GM21737 (cell line): Measurements from ENCODE around the gene LIPG.
"Not testable (repeated sequence)": the region's sequence is repeated elsewhere in the genome, so short reads cannot be mapped to it uniquely, and the experiment has no call there.

Experiments
- ATAC-seq: cut with Tn5 transposase; IDR thresholded peaks from one replicate; pipeline ENCODE4 v1.9.1; 2021; ENCODE audit warnings: mild to moderate bottlenecking, moderate library complexity; ENCODE audit not compliant: unreplicated experiment

Gene LIPG

DNA sequence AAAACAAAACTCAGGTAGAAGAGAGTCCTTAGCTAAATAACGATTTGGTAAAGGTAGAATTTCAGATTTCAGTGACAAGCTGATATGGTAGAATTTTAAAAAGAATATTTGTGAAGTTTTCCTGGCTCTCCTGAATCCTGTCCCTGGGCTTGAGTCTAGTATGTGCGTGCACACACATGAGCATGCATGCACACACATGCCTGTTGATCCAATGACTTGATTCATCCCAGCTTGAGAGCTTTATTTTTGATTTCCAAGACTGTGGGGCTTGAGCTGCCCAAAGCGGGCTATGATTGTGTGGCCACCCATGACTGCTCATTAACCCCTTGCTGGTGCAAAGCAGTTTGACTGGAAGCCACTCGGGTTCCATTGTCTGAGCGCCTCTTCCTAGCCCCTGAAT, 9.0 kb downstream of the LIPG start:
- no peak for ATAC-seq

DNA sequence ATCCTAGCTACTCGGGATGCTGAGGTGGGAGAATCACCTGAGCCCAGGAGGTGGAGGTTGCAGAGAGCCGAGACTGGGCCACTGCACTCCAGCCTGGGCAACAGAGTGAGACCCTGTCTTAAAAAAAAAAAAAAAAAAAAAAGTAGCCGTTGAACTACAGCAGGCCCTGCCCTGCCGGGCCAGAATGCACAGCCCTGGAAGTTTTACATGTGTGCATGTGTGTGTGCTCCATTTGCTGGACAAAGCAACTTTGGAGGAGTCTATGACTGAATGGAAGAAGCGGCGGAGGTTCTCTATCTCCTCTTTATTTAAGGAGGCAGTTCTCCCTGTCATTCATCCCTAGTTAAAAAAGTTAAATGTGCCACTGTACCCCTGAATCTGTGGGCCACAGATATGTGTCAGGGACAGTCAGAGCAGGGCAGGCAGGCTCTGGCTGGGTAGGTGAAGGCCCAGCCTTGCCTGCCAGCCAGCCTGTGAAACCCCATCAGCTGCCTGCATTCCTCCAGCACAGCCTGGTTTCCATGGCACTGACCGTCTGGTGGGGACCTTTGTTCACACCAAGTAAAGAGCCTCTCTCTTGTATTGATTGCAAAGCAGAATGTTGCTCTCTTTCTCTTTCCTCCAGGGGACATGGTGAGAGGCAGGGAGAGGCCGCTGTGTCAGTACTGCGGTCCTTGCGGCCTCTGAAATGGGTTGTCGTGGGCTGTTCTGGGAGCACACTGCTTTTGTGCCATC, 10.9 kb downstream of the LIPG start:
- ATAC-seq = no peak

DNA sequence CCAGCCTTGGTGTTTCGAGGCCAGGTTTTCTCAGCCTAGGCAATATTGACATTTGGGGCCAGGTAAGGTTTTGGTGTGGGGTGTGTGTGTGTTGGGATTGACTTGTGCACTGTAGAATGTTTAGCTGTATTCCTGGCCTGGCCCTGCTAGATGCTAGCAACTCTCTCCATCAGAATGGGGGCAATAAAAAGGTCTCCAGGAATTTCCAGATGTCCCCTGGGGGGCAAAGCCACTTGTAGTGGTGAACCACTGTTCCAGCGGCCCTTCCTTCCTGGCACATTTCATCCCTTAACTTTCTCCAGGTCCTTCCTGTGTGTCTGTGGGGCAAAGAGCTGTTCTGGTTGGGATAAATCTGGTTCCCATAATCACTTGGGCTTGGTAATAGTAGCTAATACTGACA, 12.0 kb downstream of the LIPG start:
- no peak for ATAC-seq

DNA sequence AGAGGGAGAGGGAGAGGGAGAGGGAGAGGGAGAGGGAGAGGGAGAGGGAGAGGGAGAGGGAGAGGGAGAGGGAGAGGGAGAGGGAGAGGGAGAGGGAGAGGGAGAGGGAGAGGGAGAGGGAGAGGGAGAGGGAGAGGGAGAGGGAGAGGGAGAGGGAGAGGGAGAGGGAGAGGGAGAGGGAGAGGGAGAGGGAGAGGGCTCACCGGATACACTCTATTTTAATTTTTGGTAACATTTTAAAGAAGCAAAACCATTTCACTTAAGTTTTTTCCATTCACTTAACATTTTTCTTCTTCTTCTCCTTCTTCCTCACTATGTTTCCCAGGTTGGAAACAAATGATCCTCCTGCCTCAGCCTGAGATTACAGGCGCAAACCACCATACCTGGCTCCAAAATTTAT, 17.2 kb downstream of the LIPG start:
- ATAC-seq = not testable (repeated sequence)

DNA sequence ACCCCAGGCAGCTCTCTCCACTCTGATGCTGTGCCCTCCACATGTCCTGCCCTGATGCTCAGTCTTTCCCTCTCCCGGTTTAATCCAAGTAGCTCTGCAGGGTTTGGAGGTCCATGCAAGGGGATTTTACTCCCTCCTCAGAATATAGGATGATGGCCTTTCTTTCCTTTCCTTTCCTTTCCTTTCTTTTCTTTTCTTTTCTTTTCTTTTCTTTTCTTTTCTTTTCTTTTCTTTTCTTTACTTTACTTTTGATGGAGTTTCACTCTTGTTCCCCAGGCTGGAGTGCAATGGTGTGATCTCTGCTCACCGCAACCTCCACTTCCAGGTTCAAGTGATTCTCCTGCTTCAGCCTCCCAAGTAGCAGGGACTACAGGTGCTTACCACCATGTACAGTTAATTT, 17.7 kb downstream of the LIPG start:
- not testable (repeated sequence) for ATAC-seq

DNA sequence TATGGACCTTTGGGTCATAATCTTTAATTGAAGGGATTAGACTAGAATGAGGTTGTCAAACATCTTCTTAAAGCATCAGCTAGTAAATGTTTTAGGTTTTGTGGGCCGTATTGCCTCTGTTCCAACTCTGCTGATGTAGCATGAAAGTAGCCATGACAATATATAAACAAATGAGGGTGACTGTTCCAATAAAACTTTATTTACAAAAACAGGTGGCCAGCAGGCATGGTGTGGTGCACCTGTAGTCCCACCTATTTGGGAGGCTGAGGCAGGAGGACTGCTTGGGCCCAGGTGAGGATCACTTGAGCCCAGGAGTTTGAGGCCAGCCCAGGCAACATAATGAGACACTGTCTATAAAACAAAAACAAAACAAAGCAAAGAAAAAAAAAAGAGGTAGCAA, 18.4 kb downstream of the LIPG start:
- no peak for ATAC-seq

DNA sequence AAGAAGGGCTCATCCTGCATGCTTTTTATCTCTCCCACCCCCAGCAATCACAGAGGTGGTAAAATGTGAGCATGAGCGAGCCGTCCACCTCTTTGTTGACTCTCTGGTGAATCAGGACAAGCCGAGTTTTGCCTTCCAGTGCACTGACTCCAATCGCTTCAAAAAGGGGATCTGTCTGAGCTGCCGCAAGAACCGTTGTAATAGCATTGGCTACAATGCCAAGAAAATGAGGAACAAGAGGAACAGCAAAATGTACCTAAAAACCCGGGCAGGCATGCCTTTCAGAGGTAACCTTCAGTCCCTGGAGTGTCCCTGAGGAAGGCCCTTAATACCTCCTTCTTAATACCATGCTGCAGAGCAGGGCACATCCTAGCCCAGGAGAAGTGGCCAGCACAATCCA, 19.5 kb downstream of the LIPG start:
- ATAC-seq = no peak

DNA sequence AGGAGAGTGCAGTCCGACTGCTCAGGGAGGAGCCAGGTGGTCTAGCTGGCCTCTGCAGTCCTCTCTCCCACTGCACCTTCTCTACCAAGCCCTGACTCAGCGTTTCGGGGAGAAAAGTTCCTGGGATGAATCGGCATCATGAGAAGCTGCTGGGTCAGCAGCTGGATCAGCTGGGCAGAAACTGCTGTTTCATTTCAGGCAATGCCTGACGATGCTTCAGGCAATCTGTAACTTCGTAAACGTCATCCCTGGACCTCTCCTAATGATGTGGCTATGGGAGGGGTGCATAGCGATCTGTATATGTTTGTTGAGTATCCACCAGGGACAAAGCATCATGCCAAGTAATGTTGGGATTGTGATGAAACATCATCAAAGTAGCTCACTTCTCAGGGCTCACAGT, 20.7 kb downstream of the LIPG start:
- ATAC-seq = no peak

DNA sequence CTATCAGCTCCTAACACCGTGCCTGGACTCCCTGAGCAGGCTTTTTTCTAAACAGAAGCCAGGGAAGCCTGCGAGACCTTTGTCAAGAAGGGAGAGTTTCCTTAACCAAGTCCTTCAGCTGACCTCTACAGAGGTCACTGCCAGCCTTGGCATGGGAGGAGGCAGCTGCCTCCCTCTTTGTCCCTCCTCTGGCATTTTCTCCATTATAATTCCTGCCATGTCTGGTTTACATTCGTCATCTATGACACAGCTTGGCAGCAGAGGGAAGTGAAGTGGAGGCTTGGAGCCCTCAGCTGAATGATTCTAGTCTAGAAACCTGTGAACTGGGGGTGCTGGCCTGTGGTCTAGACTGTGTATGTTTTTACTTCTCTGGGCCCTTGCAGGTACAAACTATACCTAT, 22.5 kb downstream of the LIPG start:
- ATAC-seq = no peak

DNA sequence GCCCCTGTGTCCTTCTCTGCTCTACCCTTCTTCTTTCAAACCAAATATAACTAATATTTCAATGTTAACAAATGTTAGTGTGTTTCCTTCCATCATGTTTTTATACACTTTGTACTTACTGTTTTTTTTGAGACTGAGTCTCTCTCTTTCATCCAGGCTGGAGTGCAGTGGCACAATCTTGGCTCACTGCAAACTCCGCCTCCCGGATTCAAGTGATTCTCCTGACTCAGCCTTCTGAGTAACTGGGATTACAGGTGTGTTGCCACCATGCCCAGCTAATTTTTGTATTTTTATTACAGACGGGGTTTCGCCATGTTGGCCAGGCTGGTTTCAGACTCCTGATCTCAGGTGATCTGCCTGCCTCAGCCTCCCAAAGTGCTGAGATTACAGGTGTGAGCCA, 23.1 kb downstream of the LIPG start:
- not testable (repeated sequence) for ATAC-seq

DNA sequence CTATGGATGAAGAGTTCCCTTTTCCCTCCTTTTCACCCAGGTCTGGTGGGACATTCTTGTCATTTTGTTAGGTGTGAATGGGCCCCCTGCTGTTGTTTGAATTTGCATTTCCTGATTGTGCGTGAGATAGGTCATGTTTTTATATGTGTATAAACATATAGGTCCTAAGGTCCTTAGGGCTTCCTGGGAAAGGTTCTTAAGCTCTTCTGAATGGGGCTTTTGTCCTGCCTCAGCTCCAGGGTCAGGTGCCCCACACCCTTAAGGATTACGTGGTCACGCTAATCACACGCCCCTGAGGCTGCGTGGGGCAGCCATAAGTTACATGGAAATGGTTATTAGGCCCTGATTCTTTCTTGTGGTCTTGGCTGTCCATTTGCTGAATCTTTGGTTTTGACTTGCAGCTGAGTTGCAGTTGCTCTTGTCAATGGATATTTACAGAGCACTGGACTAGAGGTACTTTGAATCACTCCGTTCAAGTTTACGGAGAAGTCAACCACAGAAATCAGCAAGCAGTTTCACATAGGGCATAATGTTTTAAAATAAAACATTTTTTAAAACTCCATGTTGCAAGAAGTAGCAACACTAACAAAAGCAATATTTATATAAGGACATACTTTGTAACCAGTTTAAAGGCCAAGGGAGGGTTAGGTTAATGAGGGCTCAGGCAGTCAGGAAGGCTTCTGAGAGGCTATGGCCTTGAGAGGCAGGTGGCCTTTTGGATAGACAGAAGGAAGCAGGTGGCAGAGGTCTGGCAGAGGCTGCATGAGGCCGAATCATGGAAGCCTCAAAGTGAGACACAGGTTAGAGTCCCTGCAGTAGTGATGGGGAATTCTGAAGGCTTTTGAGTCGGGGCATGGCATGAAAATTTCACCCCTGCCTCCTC, 24.2 kb downstream of the LIPG start:
- ATAC-seq = no peak

DNA sequence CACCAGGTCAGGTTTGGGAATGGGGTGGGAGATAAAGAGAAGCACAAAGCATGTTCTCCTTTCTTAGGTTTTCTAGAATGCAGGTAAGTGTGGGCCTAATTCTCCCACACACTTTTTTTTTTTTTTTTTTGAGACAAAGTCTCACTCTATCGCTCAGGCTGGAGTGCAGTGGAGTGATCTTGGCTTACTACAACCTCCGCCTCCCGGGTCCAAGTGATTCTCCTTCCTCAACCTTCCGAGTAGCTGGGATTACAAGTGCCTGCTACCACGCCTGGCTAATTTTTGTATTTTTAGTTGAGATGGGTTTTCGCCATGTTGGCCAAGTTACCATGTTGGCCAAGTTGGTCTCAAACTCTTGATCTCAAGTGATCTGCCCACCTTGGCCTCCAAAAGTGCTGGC, 26.3 kb downstream of the LIPG start:
- no peak for ATAC-seq

DNA sequence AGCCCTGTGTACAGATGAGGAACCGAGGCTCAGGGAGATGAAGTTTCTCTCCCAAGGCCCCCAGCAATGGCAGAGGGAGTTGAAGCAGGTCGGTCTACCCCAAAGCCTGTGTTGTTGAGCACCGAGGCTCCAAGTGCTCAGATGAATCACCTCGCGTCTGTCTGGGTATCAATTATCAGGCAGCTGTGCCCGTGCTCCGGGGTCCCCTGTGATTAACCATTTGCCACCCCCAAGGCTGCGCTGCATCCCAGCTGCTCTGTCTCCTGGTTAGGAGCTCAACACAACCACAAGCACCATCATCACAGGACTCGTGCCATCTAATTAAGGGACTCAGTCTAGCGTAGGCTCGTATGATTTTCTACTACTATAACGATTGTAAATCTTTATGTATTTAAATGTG, 27.1 kb downstream of the LIPG start:
- ATAC-seq = no peak

DNA sequence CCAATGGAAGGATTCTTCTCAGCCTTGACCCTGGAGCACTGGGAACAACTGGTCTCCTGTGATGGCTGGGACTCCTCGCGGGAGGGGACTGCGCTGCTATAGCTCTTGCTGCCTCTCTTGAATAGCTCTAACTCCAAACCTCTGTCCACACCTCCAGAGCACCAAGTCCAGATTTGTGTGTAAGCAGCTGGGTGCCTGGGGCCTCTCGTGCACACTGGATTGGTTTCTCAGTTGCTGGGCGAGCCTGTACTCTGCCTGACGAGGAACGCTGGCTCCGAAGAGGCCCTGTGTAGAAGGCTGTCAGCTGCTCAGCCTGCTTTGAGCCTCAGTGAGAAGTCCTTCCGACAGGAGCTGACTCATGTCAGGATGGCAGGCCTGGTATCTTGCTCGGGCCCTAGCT, 28.8 kb downstream of the LIPG start:
- no peak for ATAC-seq

DNA sequence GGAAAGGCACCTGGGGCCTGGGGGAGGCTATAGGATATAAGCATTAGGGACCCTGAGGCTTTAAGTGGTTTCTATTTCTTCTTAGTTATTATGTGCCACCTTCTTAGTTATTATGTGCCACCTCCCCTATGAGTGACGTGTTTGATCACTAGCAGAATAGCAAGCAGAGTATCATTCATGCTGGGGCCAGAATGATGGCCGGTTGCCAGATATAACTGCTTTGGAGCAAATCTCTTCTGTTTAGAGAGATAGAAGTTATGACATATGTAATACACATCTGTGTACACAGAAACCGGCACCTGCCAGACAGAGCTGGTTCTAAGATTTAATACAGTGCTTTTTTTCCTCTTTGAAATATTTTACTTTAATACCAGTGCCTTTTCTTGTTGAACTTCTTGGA, 29.4 kb downstream of the LIPG start:
- no peak for ATAC-seq

DNA sequence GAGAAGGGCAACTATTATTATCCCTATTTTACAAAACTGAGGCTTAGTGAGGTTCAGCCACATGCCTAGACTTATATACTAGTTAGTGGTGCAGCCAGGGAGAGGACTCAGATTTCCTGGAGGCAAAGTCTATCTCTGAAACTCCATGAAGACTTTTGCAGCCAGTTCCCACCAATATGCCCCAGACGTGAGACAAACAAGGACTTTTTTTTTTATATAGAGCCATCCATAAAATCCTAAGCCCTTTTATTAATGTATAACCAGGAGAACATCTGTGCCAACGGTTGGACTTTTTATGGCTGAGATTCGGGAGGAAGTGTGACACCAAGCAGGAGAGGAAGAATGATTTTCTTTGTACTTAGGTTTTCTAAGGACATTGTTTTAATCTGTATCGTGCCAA, 29.9 kb downstream of the LIPG start:
- ATAC-seq = no peak

DNA sequence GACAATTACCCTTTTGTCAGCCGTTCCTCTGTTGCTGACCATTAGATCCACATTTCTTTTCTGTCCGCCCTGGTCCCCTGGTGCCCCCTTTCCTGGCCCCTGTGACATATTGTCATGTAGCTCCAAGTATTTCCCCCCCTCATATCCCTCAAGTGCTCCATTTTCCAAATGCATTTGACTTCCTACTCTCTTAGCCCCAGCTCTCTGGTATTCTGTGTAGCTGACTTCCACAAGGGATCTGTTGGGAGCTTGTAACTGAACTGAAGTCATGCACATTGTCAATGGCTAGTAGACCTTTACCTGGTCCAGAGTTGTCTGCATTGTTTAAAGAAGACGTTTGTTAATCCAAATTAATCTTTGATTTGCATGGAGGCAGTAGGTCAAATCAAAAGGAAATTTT, 34.8 kb downstream of the LIPG start:
- ATAC-seq = no peak

DNA sequence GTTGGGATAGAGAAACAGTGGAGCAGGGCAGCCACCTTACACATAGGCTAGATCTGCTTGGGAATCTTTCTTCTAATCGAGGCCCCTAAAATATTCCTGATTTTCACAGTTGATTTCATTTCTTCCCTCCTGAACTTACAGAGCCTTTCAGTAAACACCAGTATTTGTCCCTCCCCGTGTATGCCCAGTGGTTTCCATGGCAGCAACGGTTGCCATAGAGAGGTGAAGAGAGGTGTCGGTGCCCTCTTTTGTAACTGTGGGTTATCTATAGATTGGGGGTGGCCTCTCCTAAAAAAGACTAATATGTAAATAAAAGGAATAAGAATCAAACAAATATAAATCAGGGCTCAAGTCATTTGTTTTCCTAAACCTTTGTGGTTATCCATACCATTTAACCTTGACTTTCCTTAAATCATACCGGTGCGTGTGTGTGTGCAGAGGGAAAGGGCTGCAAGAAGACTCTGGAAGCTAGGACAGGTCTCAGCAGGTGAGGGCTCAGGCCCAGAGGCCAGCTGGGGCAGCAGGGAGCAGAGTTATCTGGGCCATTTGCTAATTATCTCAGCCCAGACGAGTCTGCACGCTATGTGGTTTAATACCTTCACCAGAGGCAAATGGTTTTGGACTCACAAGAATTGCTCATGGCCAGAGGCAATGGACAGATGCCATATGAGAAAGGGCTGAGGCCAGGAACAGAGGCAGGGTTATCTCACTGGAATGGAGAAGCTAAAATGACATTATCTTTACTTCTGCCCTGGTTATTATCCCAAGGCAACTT, 35.5 kb downstream of the LIPG start:
- ATAC-seq = no peak

DNA sequence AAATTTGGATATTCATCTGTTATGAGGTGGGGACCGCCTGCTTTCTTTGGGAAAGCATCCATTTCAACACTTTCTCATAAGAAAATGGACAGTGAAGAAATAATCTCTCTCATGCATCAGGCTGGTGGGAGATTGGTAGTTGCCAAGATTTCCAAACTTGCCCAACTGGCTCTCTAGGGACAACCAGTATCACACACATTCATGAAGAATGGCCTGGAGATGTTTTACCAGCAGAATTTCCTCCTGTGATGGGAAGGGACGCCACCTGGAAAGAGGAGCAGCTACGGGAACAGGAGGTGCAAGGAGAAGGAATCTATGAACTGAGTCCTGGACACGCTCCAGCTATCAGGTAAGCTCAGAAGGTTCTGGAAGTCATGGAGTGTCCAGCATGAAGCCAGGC, 39.4 kb downstream of the LIPG start:
- ATAC-seq = no peak

DNA sequence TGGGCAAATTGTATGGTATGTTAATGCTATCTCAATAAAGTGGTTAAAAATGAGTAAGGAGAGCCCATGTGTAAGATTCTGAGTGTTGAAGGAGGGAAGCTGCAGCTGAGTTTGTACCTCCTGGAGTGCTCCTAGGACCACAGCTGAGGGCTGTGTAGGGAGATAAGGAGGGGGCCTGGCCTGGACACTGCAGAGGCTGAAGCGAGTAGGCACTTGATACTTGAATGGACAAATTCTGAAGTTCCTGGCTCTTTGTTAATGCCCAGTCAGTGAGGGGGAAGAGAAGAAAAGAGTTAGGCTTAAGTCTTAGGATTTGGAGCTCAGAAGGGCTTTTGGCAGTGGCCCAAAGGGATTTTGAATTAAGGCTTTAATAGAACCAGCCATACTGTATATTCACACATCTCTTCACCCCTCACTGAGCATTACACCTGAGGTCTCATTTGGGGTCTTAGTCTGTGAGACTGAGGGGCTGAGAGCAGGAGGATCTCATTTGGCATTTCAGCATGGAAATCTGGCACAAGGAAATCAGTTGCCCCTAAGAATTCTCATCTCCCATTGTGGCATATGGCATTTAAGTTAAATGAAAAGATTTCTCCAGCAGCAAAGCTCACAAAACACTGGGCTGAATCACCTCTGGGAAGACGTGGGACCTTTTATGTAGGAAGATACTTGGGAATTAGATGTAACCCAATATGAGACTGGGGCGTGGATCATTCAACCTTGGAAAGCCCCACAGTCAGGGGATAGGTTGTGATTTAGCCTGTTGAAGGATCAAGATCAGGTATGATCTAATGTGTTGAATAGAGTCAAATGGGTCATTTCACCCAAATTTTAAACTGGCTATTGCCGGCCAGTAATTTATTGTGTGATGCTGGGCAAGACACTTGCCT, 46.8 kb downstream of the LIPG start:
- no peak for ATAC-seq
